HepG2 (cell line): ENCODE measurements around the gene SEC14L5. TPM values are rescaled to one million over a fixed set of nuclear protein-coding genes. Genes with fewer than 3 reads are reported as not detected.

ENCODE experiments used
- BATF2 ChIP-seq: sonication (generic); formaldehyde crosslinking; IDR thresholded peaks from 2 replicates; pipeline ENCODE4 v1.8.0; 2022; ENCODE audit warnings: mild to moderate bottlenecking, missing genetic modification reagents, moderate library complexity
- BCLAF1 ChIP-seq: fragments of 450-650 bp; IDR thresholded peaks from 2 replicates; pipeline ENCODE4 v1.6.1; 2017; ENCODE audit warnings: mild to moderate bottlenecking
- CREBL2 ChIP-seq: sonication (generic); formaldehyde crosslinking; IDR thresholded peaks from 2 replicates; pipeline ENCODE4 v1.8.1; 2023; ENCODE audit warnings: missing genetic modification reagents, mild to moderate bottlenecking, borderline replicate concordance
- CREM ChIP-seq, 2 experiments: sonication (generic) in 1 of 2; formaldehyde crosslinking in 1 of 2; IDR thresholded peaks; 2 replicates each; pipeline versions ENCODE4 v1.4.0 to v1.6.1; 2016 to 2020; ENCODE audit warnings: antibody characterized with exemption in 1 of 2, mild to moderate bottlenecking in 1 of 2, missing genetic modification reagents in 1 of 2
- KLF6 ChIP-seq: IDR thresholded peaks from 2 replicates; pipeline ENCODE4 v1.8.0; 2016; ENCODE audit warnings: missing biosample characterization, missing genetic modification reagents
- NFE2 ChIP-seq: sonication (generic); formaldehyde crosslinking; IDR thresholded peaks from 2 replicates; pipeline ENCODE4 v1.4.0; 2020; ENCODE audit warnings: missing genetic modification reagents
- STAT5B ChIP-seq: sonication (generic); formaldehyde crosslinking; IDR thresholded peaks from 2 replicates; pipeline ENCODE4 v1.4.0; 2020; ENCODE audit warnings: missing genetic modification reagents
- TBX3 ChIP-seq: fragments of 450-650 bp; IDR thresholded peaks from 2 replicates; pipeline ENCODE4 v1.6.1; 2017; ENCODE audit warnings: antibody characterized with exemption, mild to moderate bottlenecking, inconsistent platforms, borderline replicate concordance
- TOE1 ChIP-seq: sonication (generic); formaldehyde crosslinking; IDR thresholded peaks from 2 replicates; pipeline ENCODE4 v1.4.0; 2020; ENCODE audit warnings: mild to moderate bottlenecking, missing genetic modification reagents
- ZBTB1 ChIP-seq: sonication (generic); formaldehyde crosslinking; IDR thresholded peaks from 2 replicates; pipeline ENCODE4 v1.4.0; 2020; ENCODE audit warnings: missing genetic modification reagents, borderline replicate concordance
- ZNF687 ChIP-seq: sonication (generic); formaldehyde crosslinking; IDR thresholded peaks from 2 replicates; pipeline ENCODE4 v1.5.1; 2020; ENCODE audit warnings: mild to moderate bottlenecking, missing genetic modification reagents, moderate library complexity
- ZNF770 ChIP-seq: sonication (generic); formaldehyde crosslinking; IDR thresholded peaks from 2 replicates; pipeline ENCODE4 v1.5.0; 2020; ENCODE audit warnings: mild to moderate bottlenecking, missing genetic modification reagents
- polyA plus RNA-seq, 8 experiments: library from polyadenylated mRNA; depleted of rRNA in 3 of 8; stranded (reverse) in 7 of 8; unstranded in 1 of 8; fragments of >200 nt; fragmentation: Illumina TruSeq in 4 of 8; extraction: Trizol in 4 of 8; gene quantifications; 2 replicates each; pipeline versions ENCODE4 v1.2.1 to v1.2.3, GENCODE V29; 2011 to 2016; ENCODE audit warnings: low read depth in 4 of 8, missing spikeins in 1 of 8, mixed read lengths in 1 of 8; ENCODE audit not compliant: insufficient read depth in 1 of 8
- total RNA-seq, 5 experiments: library from RNA; depleted of rRNA; stranded (reverse); fragments of >200 nt; fragmentation: Illumina TruSeq; extraction: Trizol; gene quantifications; 2 replicates each; pipeline ENCODE4 v1.2.3, GENCODE V29; 2016; ENCODE audit warnings: low read depth in 1 of 5
- TF ChIP-seq, protein P1 (sequence below): sonication (generic); formaldehyde crosslinking; IDR thresholded peaks from 2 replicates; pipeline ENCODE4 v1.8.1; 2023; ENCODE audit warnings: mild to moderate bottlenecking, missing genetic modification reagents, borderline replicate concordance

The SEC14L5 gene
- total and polyA plus RNA-seq, 2 of the 13 experiments (the other 11 are each of a cell fraction or from before 2014, with no cell fraction given), result 0.40 to 0.42 TPM

- TF ChIP-seq ZNF770 (CRISPR knock-in tag) (peak; percentile 6; the same call in 1 of the 2 replicates), ZBTB1 (CRISPR knock-in tag) (no peak), CREBL2 (no peak), STAT5B (CRISPR knock-in tag) (no peak), BCLAF1 (no peak), ZNF687 (CRISPR knock-in tag) (peak; percentile 92), TOE1 (CRISPR knock-in tag) (no peak), BATF2 (CRISPR knock-in tag) (no peak), NFE2 (CRISPR knock-in tag) (no peak), CREM (IDR thresholded peaks at IDR 0.05) (peak; percentile 64), CREM (CRISPR knock-in tag; IDR thresholded peaks at IDR 0.05) (no peak), KLF6 (CRISPR knock-in tag) (0 out of 2 replicates have a peak, but pooled peaks have one; percentile 90), TBX3 (no peak)
- TF ChIP-seq, protein P1, sequence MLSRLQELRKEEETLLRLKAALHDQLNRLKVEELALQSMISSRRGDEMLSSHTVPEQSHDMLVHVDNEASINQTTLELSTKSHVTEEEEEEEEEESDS (CRISPR knock-in tag), result no peak
Measured at GRCh38 chr16:4944333-4945281, 13.5 kb upstream of the SEC14L5 start (continued).
